Stomach smooth muscle (tissue), 2 donors: Measurements from ENCODE around the gene VPS54.
"Not testable (repeated sequence)": the region's sequence is repeated elsewhere in the genome, so short reads cannot be mapped to it uniquely, and the experiment has no call there.

Source experiments
- H3K27ac ChIP-seq: one replicate; pipeline ENCODE4 v1.7.0; 2013; ENCODE audit warnings: mild to moderate bottlenecking, low read length, inconsistent platforms
- H3K27me3 ChIP-seq, 2 donors: one replicate each; pipeline ENCODE4 v1.7.0; 2013; ENCODE audit warnings: low read length in 2 of 2; ENCODE audit not compliant: insufficient read depth in 2 of 2, control insufficient read depth in 1 of 2
- H3K36me3 ChIP-seq, 2 donors: one replicate each; pipeline ENCODE4 v1.7.0; 2013; ENCODE audit warnings: low read length in 2 of 2; ENCODE audit not compliant: control insufficient read depth in 2 of 2, insufficient read depth in 2 of 2
- H3K4me1 ChIP-seq: one replicate; pipeline ENCODE4 v1.7.0; 2013; ENCODE audit warnings: low read length; ENCODE audit not compliant: control insufficient read depth, insufficient read depth
- H3K4me3 ChIP-seq, 2 donors: one replicate each; pipeline ENCODE4 v1.7.0; 2013; ENCODE audit warnings: low read length in 2 of 2
- H3K9ac ChIP-seq, 2 donors: one replicate each; pipeline ENCODE4 v1.7.0; 2013; ENCODE audit warnings: low read length in 2 of 2, mild to moderate bottlenecking in 1 of 2
- H3K9me3 ChIP-seq, 2 donors: one replicate each; pipeline ENCODE4 v1.7.0; 2013; ENCODE audit warnings: low read length in 2 of 2; ENCODE audit not compliant: control insufficient read depth in 2 of 2
- donor health status: healthy.
- donor health status: Pancreatic carcinoma.

The VPS54 gene

GRCh38 chr2:63850649-63851048 lies 168.6 kb downstream of the VPS54 start:
- Histone ChIP-seq H3K4me1 (no peaks in the 10 kb centered on the region), H3K27ac (no peak overlapping the region), H3K9me3 (no peaks in the 10 kb centered on the region), H3K4me3 (no peak overlapping the region), H3K27me3 (no peaks in the 10 kb centered on the region), H3K36me3 (no peaks in the 10 kb centered on the region), H3K9ac (no peak overlapping the region)

DNA sequence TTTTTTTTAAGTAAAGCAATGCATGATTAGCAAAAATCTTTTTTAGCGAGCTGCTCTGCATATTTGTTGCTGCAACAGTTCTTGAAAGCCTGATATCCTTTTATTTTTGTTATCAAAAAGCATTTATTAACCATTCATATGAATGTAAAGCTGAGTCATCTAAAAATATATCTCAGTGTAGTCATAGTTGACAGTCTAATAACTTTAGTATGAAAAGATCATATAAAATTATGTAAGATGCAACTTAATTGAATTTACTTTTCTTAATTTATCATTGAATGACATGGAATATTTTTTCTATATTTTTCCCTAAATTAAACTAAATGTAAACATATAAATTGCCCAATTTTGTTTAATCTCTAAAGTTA lies 169.0 kb downstream of the VPS54 start:
- H3K4me1 ChIP-seq: no peaks in the 10 kb centered on the region
- H3K9ac ChIP-seq: no peak overlapping the region
- H3K9me3 ChIP-seq: no peaks in the 10 kb centered on the region
- H3K27me3 ChIP-seq: no peaks in the 10 kb centered on the region
- H3K4me3 ChIP-seq: no peak overlapping the region
- H3K27ac ChIP-seq: no peak overlapping the region
- H3K36me3 ChIP-seq: no peaks in the 10 kb centered on the region

DNA sequence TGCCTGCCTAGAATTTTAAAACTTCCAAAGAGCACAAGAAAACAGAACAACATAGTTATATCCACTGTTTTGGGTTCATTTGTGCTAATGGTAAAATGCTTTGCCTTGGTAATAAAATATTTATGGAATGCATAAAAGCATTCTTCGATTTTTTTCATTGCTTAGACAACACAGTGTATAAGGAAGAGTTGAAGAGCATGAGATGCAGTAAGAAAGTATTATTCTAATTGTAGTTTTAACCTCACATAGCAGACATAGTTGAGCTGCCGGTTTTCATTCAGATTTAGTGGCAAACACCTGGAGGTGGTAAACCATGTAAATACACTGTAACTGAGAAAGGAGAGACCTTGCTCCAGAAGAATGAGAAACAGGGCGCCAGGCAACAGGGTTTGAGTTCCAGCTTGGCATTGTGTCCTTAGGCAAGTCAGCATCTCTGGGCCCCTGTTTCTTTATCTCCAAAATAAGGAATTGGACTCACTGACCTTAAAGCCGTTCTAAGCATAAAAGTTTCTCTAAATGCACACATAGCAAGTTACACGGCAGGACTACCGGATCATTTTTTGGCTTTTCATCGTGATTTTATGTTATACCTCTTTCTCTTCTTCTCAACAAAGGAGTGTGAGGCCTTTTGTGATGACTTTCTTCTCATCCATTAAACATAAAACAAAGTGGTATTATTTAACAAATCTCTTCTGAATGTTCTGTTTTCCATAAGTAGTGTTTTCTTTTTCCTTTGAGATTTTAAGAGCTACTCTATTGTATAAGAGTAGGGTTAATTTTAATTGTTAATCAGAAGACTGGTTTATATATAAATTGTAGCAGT lies 169.6 kb downstream of the VPS54 start:
- no peak overlapping the region for H3K9ac ChIP-seq
- H3K27ac ChIP-seq: no peak overlapping the region
- H3K36me3 ChIP-seq: no peaks in the 10 kb centered on the region
- H3K4me3 ChIP-seq: no peak overlapping the region
- no peaks in the 10 kb centered on the region for H3K9me3 ChIP-seq
- no peaks in the 10 kb centered on the region for H3K27me3 ChIP-seq
- no peaks in the 10 kb centered on the region for H3K4me1 ChIP-seq

GRCh38 chr2:63847571-63847970 lies 171.7 kb downstream of the VPS54 start:
- H3K36me3 ChIP-seq, H3K4me3 ChIP-seq, H3K27ac ChIP-seq, H3K4me1 ChIP-seq, H3K27me3 ChIP-seq, H3K9me3 ChIP-seq, H3K9ac ChIP-seq: not testable (repeated sequence)

DNA sequence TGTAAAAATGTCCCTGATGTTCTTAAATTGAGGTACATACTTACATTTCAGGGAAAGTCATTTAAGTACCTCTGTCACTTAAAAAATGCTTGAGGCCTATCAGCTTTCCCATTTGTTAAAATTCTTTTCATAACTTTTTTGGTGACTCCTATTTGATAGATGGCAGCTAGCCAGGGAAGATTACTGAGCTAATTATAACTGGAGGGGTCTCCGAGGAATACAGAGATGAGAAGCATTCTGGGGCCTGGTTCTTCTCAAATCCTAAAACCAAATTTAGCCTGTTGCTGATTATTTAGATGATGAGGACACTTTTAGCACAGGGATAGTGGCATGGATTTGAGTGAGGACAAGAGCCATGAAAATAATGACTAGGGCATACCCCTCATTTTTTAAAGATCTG lies 172.7 kb downstream of the VPS54 start:
- Histone ChIP-seq H3K9ac (no peak overlapping the region), H3K27ac (no peak overlapping the region), H3K36me3 (no peaks in the 10 kb centered on the region), H3K4me3 (no peak overlapping the region), H3K9me3 (no peaks in the 10 kb centered on the region), H3K27me3 (no peaks in the 10 kb centered on the region), H3K4me1 (peaks cover 2% of the 10 kb centered on the region)

GRCh38 chr2:63845866-63846265 lies 173.4 kb downstream of the VPS54 start:
- Histone ChIP-seq H3K4me1 (peaks cover 2% of the 10 kb centered on the region), H3K9ac (no peak overlapping the region), H3K4me3 (no peak overlapping the region)

GRCh38 chr2:63844616-63845015 lies 174.6 kb downstream of the VPS54 start:
- H3K4me3 ChIP-seq: no peak overlapping the region
- no peaks in the 10 kb centered on the region for H3K27me3 ChIP-seq
- no peak overlapping the region for H3K9ac ChIP-seq
- no peaks in the 10 kb centered on the region for H3K36me3 ChIP-seq
- H3K27ac ChIP-seq: no peak overlapping the region
- peaks cover 5% of the 10 kb centered on the region for H3K4me1 ChIP-seq
- no peaks in the 10 kb centered on the region for H3K9me3 ChIP-seq

More at GRCh38 chr2:63845866-63846265, 173.4 kb downstream of the VPS54 start:
- Histone ChIP-seq H3K27me3 (no peaks in the 10 kb centered on the region), H3K36me3 (no peaks in the 10 kb centered on the region), H3K27ac (no peak overlapping the region), H3K9me3 (no peaks in the 10 kb centered on the region)

DNA sequence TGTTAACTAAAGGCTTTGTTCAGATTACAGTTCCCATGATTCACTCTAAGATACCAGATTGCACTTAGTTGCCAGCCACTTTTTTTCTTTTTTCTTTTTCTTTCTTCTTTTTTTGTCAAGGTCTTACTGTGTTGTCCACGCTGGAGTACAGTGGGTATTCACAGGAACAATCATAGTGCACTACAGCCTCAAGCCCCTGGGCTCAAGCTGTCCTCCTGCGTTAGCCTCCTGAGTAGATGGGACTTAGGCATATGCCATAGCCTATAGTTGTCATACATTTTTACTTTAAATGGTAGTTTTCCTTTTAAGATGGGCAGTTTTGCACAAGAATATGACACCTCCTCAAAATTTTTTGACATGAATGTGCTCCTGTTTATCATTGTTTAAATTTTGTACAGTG lies 175.4 kb downstream of the VPS54 start:
- no peaks in the 10 kb centered on the region for H3K9me3 ChIP-seq
- no peaks in the 10 kb centered on the region for H3K27me3 ChIP-seq
- H3K36me3 ChIP-seq: no peaks in the 10 kb centered on the region
- no peak overlapping the region for H3K4me3 ChIP-seq
- no peak overlapping the region for H3K9ac ChIP-seq
- H3K27ac ChIP-seq: no peak overlapping the region
- peaks cover 5% of the 10 kb centered on the region for H3K4me1 ChIP-seq

GRCh38 chr2:63843093-63843492 lies 176.1 kb downstream of the VPS54 start:
- peak overlapping the region; percentile 83 to 92 for H3K4me3 ChIP-seq

DNA sequence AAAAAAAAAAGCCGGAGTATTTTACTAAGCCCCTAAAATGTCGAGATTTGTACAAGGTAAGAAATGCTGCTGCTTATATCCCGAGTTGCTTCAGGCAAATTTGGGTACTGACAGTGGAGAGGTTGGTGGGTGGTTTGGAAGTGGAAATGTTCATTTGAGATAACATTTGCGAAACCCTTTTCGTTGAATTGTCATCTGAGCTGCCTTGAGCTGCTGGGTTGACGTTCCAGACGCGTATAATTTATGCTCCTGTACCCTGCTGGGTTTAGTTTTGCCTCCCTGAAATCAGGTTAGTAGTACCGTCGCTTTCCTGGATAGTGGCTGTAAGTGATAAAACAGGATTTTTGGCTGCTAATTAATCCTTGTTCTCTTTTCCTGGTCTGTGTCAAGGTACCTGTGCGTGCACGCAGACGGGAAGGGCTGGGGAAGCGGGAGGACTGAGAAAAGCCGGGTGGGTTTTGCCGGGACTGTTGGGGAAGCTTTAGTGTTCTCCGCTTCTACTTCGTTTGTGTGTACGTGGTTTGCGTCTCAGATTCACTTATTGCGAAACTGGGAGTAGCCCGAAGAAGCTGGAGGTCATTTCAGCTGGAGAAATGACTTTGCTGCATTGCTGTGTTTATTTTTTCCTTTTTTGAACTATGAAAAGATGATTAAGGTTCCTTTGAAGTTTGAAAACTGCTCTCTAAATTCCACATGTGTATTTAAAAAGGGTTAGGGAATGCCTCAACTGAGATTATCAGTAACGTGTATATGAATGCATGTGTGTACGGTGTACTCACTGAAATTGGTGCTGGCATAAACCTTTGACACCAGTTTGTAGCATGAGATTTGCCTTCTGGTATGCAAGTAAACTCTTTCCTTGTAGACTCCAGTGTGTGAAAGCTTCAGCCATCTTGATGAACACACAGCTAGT lies 176.8 kb downstream of the VPS54 start:
- no peaks in the 10 kb centered on the region for H3K9me3 ChIP-seq
- H3K9ac ChIP-seq: peak overlapping the region; percentile 91 to 96
- H3K27me3 ChIP-seq: no peaks in the 10 kb centered on the region
- H3K36me3 ChIP-seq: no peaks in the 10 kb centered on the region
- H3K27ac ChIP-seq: peak overlapping the region; percentile 92
- peak overlapping the region; percentile 83 to 92 for H3K4me3 ChIP-seq
- peaks cover 5% of the 10 kb centered on the region for H3K4me1 ChIP-seq

More at GRCh38 chr2:63843093-63843492, 176.1 kb downstream of the VPS54 start:
- peak overlapping the region in 1 of 2 donors; percentile 91 for H3K9ac ChIP-seq
- no peaks in the 10 kb centered on the region for H3K9me3 ChIP-seq
- peaks cover 5% of the 10 kb centered on the region for H3K4me1 ChIP-seq
- H3K36me3 ChIP-seq: no peaks in the 10 kb centered on the region
- no peaks in the 10 kb centered on the region for H3K27me3 ChIP-seq
- H3K27ac ChIP-seq: no peak overlapping the region
